Lower leg skin (tissue), 3 donors: Measurements from ENCODE around the gene MYPN.

Experiments used
- CTCF ChIP-seq, 3 donors: fragments of 450-650 bp; IDR thresholded peaks; one replicate each; pipeline ENCODE4 v1.5.1; 2016; ENCODE audit warnings: antibody characterized with exemption in 3 of 3, mild to moderate bottlenecking in 3 of 3, moderate library complexity in 2 of 3
- POLR2A ChIP-seq, 2 donors: fragments of 450-650 bp; IDR thresholded peaks; one replicate each; pipeline ENCODE4 v1.6.1; 2016 to 2017; ENCODE audit warnings: antibody characterized with exemption in 2 of 2, mild to moderate bottlenecking in 1 of 2, moderate library complexity in 1 of 2

- no peak for TF ChIP-seq CTCF (IDR thresholded peaks at IDR 0.05)
- TF ChIP-seq POLR2A (IDR thresholded peaks at IDR 0.05), result no peak
Observed at GRCh38 chr10:68110027-68110426, 739 bp downstream of the MYPN start.
